ENCODE data around the gene ZNF165.
"Not testable (repeated sequence)": the region's sequence is repeated elsewhere in the genome, so short reads cannot be mapped to it uniquely, and the experiment has no call there.

Gene ZNF165

DNA sequence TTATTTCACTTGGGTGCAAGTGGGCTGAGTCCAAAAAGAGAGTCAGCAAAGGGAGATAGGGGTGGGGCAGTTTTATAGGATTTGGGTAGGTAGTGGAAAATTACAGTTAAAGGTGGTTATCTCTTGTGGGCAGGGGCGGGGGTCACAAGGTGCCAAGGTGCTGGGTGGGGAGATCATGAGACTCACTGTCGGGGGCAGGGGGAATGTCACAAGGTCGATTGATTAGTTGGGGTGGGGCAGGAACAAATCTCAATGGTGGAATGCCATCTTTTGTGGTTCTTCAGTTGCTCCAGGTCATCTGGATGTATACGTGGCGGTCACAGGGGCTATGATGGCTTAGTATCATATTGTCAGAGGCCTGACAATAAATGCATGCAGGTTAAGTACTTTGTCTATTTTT is 41.9 kb downstream of the ZNF165 start:
- DNase-seq: not testable (repeated sequence)

DNA sequence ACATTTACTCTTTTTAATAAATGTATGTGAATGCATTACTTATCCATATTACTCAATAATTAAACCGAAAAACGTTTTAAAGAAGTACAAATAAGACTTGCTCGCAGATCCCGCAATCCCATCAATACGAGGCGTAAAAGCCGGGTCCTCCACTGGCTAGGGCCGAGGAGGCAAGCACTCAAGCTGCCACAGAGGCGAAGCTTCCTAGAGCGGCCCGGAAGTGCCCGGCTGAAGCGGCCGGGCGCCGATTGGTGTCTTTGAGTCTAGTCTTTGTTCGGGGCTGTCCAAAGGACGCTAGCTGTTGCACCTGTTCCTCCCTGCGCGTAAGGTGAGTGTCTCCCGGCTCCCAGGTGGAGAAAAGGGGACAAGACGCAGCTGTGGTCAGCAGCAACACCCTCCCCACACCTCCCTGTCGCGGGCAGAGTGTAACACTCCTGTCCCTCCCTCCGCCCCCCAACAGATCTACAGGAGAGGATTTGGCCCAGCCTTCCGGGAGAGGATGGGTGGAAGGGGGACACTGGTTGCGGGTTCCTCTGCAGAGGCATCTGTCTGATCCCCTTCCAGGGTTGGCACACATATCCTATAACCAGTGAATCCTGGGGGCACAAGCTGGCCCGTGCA is 44.1 kb downstream of the ZNF165 start, which contains the start of gene ZSCAN16:
Gene ZSCAN16 (plus strand): TSS at position 260 of the 621 bp plus-strand sequence. CDS start 835 bp downstream, outside the sequence.
- peak; percentile 84 for DNase-seq

DNA sequence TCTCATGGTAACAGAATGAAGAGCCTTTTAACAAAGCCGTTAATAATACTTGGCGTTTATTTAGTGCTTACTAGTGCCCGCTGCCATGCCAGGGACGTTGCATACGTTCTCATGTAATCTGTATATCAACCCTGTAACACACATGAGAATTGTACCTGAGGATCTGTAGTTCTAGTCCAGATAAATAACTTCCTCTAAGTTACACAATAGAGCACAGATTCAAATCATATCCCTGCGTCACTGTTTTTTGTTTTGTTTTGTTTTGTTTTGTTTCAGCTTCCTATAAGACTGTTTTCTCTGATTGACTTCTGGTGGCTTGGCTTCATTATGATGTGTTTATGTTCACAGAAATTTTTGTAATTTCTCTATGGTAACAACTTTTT is 44.6 kb downstream of the ZNF165 start:
- DNase-seq: no peak

DNA sequence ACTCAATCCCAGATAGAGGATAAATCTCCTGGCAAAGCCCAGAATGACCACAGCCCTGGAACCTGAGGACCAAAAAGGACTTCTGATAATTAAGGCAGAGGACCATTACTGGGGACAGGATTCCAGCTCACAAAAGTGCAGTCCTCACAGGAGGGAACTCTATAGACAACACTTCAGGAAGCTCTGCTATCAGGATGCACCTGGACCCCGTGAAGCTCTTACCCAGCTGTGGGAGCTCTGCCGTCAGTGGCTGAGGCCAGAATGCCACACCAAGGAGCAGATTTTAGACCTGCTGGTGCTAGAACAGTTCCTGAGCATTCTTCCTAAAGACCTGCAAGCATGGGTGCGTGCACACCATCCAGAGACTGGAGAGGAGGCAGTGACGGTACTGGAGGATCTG is 45.0 kb downstream of the ZNF165 start:
- no peak for DNase-seq

DNA sequence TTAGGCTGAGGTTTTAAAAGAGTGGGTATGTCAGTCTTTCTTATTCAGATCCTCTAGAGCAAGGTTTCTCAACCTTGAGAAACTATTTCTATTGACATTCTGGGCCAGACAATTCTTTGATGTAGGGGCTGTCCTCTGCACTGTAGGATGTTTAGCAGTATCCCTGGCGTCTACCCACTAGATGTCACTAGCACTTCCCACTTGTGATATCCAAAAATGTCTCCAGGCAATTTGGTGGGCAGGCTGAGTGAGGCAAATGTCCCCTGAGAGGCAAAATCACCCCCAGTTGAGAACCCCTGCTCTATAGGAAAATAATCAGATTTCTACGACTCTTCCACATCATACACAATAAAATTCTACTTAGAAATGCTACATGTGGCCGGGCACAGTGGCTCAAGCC is 53.6 kb downstream of the ZNF165 start:
- DNase-seq: peak; percentile 53

DNA sequence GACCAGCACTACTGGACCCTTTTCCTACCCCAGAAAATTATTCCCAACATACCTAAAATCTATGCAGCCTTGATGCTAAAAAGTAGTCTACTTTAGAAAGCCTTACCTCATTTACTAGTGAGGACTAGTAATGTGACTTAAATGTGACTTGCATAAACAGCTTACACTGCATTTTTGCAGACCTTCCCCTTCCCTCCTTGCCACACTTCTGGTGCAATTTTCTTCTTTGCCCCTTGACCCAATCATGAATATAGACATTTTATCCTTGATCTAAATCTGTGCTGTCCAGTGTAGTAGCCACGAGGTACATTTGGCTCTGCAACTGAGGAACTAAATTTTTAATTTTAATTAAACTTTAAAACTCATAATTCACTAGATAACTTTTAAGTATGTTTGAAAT is 54.3 kb downstream of the ZNF165 start:
- DNase-seq: no peak

DNA sequence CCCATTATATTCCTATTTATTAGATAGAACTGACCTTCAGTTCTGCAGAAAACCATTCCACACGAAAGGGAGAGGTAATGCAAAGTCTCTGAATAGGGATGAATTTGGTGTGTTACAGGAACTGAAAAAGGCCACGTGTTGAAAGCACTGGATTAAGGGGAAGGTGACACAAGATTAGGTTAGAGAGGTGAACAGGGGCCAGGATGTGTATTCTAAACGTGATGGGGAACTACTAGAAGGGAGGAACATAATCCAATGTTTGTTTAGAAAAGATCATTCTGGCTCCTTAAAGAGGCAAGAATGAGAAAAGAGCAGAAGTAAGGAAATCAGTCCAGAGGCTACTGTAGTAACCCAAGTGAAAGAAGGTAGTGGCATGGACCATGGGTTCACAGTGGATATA is 55.0 kb downstream of the ZNF165 start:
- DNase-seq: no peak

DNA sequence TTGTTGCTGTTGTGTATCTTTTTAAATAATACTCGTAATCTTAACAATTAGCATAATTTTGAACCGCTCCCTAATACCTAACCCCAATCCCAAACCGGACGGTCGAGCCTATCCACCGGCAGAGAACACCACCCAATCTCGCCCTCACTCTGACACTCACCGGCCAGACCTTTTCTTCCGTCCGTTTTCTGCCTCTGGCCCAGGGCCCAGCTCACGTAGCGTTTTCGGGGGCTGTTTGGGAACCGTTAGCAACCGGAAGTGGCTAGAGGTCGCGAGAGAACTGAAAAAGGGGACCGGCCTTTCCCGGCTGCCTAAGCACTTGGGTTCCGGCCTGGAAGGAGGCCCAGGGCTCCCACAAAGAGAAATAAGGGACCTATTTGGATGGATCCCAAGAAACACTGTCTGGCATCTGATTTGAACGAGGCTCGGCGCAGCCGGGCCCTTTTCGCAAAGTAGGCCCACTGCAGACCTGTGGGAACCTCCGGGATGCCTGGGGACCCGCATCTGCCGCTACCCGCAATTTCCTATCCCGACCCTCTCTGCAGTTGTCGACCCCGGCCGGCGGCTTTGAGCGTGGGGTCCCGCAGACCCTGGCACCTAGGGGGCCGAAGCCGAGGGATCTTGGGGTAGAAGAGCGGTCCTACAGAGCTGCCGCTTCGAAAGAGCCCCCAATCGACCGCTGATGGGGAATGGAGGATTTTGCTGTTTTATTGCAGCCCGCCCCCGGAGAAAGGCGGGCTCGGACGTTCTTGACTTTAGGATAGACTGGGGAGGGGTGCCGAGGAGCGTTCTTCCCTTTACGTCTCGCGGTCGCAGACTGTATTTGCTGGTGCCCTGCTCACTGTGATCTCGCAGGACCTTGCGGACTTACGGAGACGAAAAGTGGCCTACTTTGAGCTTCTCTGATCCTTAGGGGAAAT is 56.5 kb downstream of the ZNF165 start:
- DNase-seq: peak; percentile 94

DNA sequence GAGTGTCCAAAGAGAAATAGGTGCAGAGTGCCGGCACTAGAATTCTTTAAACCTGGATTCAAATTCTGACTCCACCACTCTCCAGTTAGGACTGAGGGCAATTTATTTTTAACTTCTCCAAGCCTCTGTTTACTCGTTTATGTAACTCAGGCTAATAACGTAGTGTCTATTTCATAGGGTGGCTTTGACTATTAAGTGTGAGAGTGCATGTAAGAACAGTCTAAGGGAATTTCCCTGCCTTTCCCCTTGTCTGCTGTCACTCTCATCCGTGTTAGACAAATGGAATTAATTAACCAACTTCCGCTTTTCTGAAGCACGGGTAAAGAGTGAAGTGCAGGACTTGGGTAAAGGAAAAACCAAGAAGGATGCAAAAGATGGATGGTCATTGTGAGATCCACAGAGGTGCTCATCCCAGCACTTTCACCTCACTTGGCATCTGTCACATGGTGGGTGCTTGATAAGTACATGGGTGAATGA is 57.2 kb downstream of the ZNF165 start:
- peak; percentile 44 for DNase-seq
